ENCODE measurements around the gene CACNA1C. TPM values are rescaled to one million over a fixed set of nuclear protein-coding genes. Genes with fewer than 3 reads are reported as not detected.

The CACNA1C gene
- total and polyA plus RNA-seq, 2 donors from 2014 or later = 1.6 to 17.4 TPM

- H3K36me3 ChIP-seq (ENCODE audit: control insufficient read depth in 2 of 3, insufficient read depth in 3 of 3, low read length in 3 of 3) = no peaks in the 10 kb centered on the region
- DNase-seq (no peak), FAIRE-seq (no peak)
- intact Hi-C loops (cut with DNase I) = no loop called here
- no peak overlapping the region for H3K4me3 ChIP-seq (ENCODE audit: low read length in 3 of 3)
- no peak overlapping the region for H3K27ac ChIP-seq (ENCODE audit: low read depth in 2 of 2, low read length in 2 of 2)
- peaks cover 0 to 5% (median 0%) of the 10 kb centered on the region in 3 donors for H3K4me1 ChIP-seq (ENCODE audit: control insufficient read depth in 2 of 3, insufficient read depth in 2 of 3, low read depth in 1 of 3, low read length in 3 of 3)
- no peaks in the 10 kb centered on the region for H3K27me3 ChIP-seq (ENCODE audit: control insufficient read depth, insufficient read depth, low read length)
- no peak for TF ChIP-seq CTCF (IDR thresholded peaks at IDR 0.05; ENCODE audit: borderline replicate concordance, extremely low read depth, insufficient read depth)
- no peaks in the 10 kb centered on the region for H3K9me3 ChIP-seq (ENCODE audit: control insufficient read depth in 2 of 3, insufficient read depth in 1 of 3, low read length in 3 of 3)
- H3K9ac ChIP-seq (ENCODE audit: low read length in 3 of 3) = no peak overlapping the region
Observed at GRCh38 chr12:2422591-2422990, 369.8 kb downstream of the CACNA1C start.

GRCh38 chr12:2429032-2429431, 376.2 kb downstream of the CACNA1C start:
- intact Hi-C loops (cut with DNase I) = no loop called here
- no peak overlapping the region for H3K27ac ChIP-seq (ENCODE audit: low read depth in 2 of 2, low read length in 2 of 2)
- DNase-seq (no peak), FAIRE-seq (no peak)
- H3K9me3 ChIP-seq (ENCODE audit: control insufficient read depth in 2 of 3, insufficient read depth in 1 of 3, low read length in 3 of 3) = no peaks in the 10 kb centered on the region
- no peak overlapping the region for H3K9ac ChIP-seq (ENCODE audit: low read length in 3 of 3)
- no peaks in the 10 kb centered on the region for H3K27me3 ChIP-seq (ENCODE audit: control insufficient read depth, insufficient read depth, low read length)
- no peak overlapping the region for H3K4me3 ChIP-seq (ENCODE audit: low read length in 3 of 3)
- TF ChIP-seq CTCF (IDR thresholded peaks at IDR 0.05; ENCODE audit: borderline replicate concordance, extremely low read depth, insufficient read depth) = no peak
- H3K4me1 ChIP-seq (ENCODE audit: control insufficient read depth in 2 of 3, insufficient read depth in 2 of 3, low read depth in 1 of 3, low read length in 3 of 3) = peaks cover 0 to 5% (median 0%) of the 10 kb centered on the region in 3 donors
- no peaks in the 10 kb centered on the region for H3K36me3 ChIP-seq (ENCODE audit: control insufficient read depth in 2 of 3, insufficient read depth in 3 of 3, low read length in 3 of 3)

GRCh38 chr12:2431810-2432209, 379.0 kb downstream of the CACNA1C start:
- DNase-seq (no peak), FAIRE-seq (no peak)
- H3K4me1 ChIP-seq (ENCODE audit: control insufficient read depth in 2 of 3, insufficient read depth in 2 of 3, low read depth in 1 of 3, low read length in 3 of 3) = no peaks in the 10 kb centered on the region
- no peak for TF ChIP-seq CTCF (IDR thresholded peaks at IDR 0.05; ENCODE audit: borderline replicate concordance, extremely low read depth, insufficient read depth)
- H3K27me3 ChIP-seq (ENCODE audit: control insufficient read depth, insufficient read depth, low read length) = no peaks in the 10 kb centered on the region
- no peak overlapping the region for H3K4me3 ChIP-seq (ENCODE audit: low read length in 3 of 3)
- H3K9me3 ChIP-seq (ENCODE audit: control insufficient read depth in 2 of 3, insufficient read depth in 1 of 3, low read length in 3 of 3) = no peaks in the 10 kb centered on the region
- no peaks in the 10 kb centered on the region for H3K36me3 ChIP-seq (ENCODE audit: control insufficient read depth in 2 of 3, insufficient read depth in 3 of 3, low read length in 3 of 3)
- no peak overlapping the region for H3K9ac ChIP-seq (ENCODE audit: low read length in 3 of 3)
- no peak overlapping the region for H3K27ac ChIP-seq (ENCODE audit: low read depth in 2 of 2, low read length in 2 of 2)
- intact Hi-C loops (cut with DNase I) = no loop called here

GRCh38 chr12:2432856-2433255, 380.1 kb downstream of the CACNA1C start:
- intact Hi-C loops (cut with DNase I) = no loop called here
- H3K36me3 ChIP-seq (ENCODE audit: control insufficient read depth in 2 of 3, insufficient read depth in 3 of 3, low read length in 3 of 3) = no peaks in the 10 kb centered on the region
- no peaks in the 10 kb centered on the region for H3K4me1 ChIP-seq (ENCODE audit: control insufficient read depth in 2 of 3, insufficient read depth in 2 of 3, low read depth in 1 of 3, low read length in 3 of 3)
- DNase-seq (no peak), FAIRE-seq (no peak)
- no peaks in the 10 kb centered on the region for H3K27me3 ChIP-seq (ENCODE audit: control insufficient read depth, insufficient read depth, low read length)
- H3K9me3 ChIP-seq (ENCODE audit: control insufficient read depth in 2 of 3, insufficient read depth in 1 of 3, low read length in 3 of 3) = no peaks in the 10 kb centered on the region
- H3K4me3 ChIP-seq (ENCODE audit: low read length in 3 of 3) = no peak overlapping the region
- no peak overlapping the region for H3K27ac ChIP-seq (ENCODE audit: low read depth in 2 of 2, low read length in 2 of 2)
- H3K9ac ChIP-seq (ENCODE audit: low read length in 3 of 3) = no peak overlapping the region
- TF ChIP-seq CTCF (IDR thresholded peaks at IDR 0.05; ENCODE audit: borderline replicate concordance, extremely low read depth, insufficient read depth) = no peak
